ENCODE results near the gene WDR93.

WDR93 gene

GRCh38 chr15:89790661-89791060 is 100.0 kb downstream of the WDR93 start:
- DNase-seq (no peak), ATAC-seq (replicated peaks) (no peak)
- Mint-ChIP-seq H3K36me3 (ENCODE audit: insufficient read depth) (no peaks in the 10 kb centered on the region), H3K9me3 (peaks cover 5 to 7% of the 10 kb centered on the region in 2 donors), H3K27ac (no peak overlapping the region), H3K27me3 (peaks cover 24 to 46% of the 10 kb centered on the region in 2 donors), H3K4me1 (ENCODE audit: low read depth in 2 of 2) (no peaks in the 10 kb centered on the region), H3K4me3 (no peak overlapping the region)

- peaks cover 5 to 7% of the 10 kb centered on the region in 2 donors for H3K9me3 Mint-ChIP-seq
- no peak overlapping the region for H3K27ac Mint-ChIP-seq
- ATAC-seq (replicated peaks) = no peak
- H3K36me3 Mint-ChIP-seq (ENCODE audit: insufficient read depth) = no peaks in the 10 kb centered on the region
- no peak overlapping the region for H3K4me3 Mint-ChIP-seq
- H3K4me1 Mint-ChIP-seq (ENCODE audit: low read depth in 2 of 2) = no peaks in the 10 kb centered on the region
- no peak for DNase-seq
- H3K27me3 Mint-ChIP-seq = peaks cover 21 to 46% of the 10 kb centered on the region in 2 donors
Observed at GRCh38 chr15:89792106-89792805, 101.6 kb downstream of the WDR93 start.

All from effector memory CD8-positive, alpha-beta T cell (primary cell).